C4-2B (cell line): ENCODE results near the gene TMPRSS6.

ENCODE experiments used
- ZFX ChIP-seq: fragments of 450-650 bp; IDR thresholded peaks from 2 replicates; pipeline ENCODE4 v1.6.1; 2017
- TF ChIP-seq, protein P1 (sequence below): fragments of 450-650 bp; conservative IDR thresholded peaks from 2 replicates; pipeline ENCODE4 v1.5.1; 2017; ENCODE audit warnings: mild to moderate bottlenecking

DNA sequence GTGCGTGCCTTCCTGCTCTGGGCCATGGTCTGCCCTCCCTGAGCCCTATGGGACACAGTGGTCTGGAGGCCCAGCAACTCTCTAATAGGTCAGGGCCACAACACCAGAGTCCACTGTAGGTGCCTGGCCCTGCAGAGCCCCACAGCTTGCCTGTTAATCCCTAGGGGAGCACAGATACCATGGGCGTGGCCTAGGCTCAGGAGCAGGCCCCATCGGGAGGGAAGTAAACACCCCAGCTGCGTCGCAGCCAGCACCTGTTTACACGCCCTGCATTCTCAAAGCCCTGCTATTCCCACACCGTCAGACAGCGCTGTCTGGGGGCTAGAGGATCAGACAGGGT lies 55.5 kb downstream of the TMPRSS6 start:
- no peak for TF ChIP-seq ZFX
- TF ChIP-seq, protein P1, sequence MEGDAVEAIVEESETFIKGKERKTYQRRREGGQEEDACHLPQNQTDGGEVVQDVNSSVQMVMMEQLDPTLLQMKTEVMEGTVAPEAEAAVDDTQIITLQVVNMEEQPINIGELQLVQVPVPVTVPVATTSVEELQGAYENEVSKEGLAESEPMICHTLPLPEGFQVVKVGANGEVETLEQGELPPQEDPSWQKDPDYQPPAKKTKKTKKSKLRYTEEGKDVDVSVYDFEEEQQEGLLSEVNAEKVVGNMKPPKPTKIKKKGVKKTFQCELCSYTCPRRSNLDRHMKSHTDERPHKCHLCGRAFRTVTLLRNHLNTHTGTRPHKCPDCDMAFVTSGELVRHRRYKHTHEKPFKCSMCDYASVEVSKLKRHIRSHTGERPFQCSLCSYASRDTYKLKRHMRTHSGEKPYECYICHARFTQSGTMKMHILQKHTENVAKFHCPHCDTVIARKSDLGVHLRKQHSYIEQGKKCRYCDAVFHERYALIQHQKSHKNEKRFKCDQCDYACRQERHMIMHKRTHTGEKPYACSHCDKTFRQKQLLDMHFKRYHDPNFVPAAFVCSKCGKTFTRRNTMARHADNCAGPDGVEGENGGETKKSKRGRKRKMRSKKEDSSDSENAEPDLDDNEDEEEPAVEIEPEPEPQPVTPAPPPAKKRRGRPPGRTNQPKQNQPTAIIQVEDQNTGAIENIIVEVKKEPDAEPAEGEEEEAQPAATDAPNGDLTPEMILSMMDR, result no peak
